HCT116 (cell line): ENCODE data around the gene PBXIP1. TPM values are rescaled to one million over a fixed set of nuclear protein-coding genes. Genes with fewer than 3 reads are reported as not detected.
"Not testable (repeated sequence)": the region's sequence is repeated elsewhere in the genome, so short reads cannot be mapped to it uniquely, and the experiment has no call there.

Experiments used
- ATAC-seq: fragments of 200-7000 bp; cut with Tn5 transposase; 2 replicates; pipeline ENCODE4 v1.9.1; 2020; ENCODE audit warnings: mild to moderate bottlenecking, moderate library complexity
- BruUV-seq: library from RNA; stranded (reverse); fragments of 400-500 nt; replicated peaks from 2 replicates; lab custom pipeline; 2021; lab: Mats Ljungman, UMichigan
- CTCF ChIA-PET: fragments of 300-600 bp; sonication (Branson Sonifier 250); formaldehyde crosslinking; loops from one replicate; lab custom pipeline; 2021; ENCODE audit warnings: antibody characterized with exemption; lab: Charles Lee
- POLR2A ChIA-PET: fragments of 300-600, 350-600 bp; sonication (Branson Sonifier 250); formaldehyde crosslinking; loops from one replicate; lab custom pipeline; 2021; ENCODE audit warnings: antibody characterized with exemption; lab: Charles Lee
- RAD21 ChIA-PET, 2 experiments: fragments of 300-600 bp; sonication (Branson Sonifier 250); formaldehyde crosslinking; loops; one replicate each; lab custom pipeline; 2023; ENCODE audit warnings: low total read pairs in 2 of 2; ENCODE audit not compliant: uncharacterized antibody in 2 of 2, unreplicated experiment in 2 of 2, low non-redundant PET in 1 of 2; lab: Charles Lee
- DNase-seq: peaks from one replicate; pipeline ENCODE4 v3.0.0-alpha.2; 2010; ENCODE audit warnings: low read depth, low spot score
- H2AFZ ChIP-seq: fragments of 200-600 bp; shearing (Covaris generic), sonication (generic); 2 replicates; pipeline ENCODE4 v1.6.1; 2017; ENCODE audit warnings: low read depth, mixed run types, mixed read lengths, antibody characterized with exemption, low read length; ENCODE audit not compliant: poor library complexity, severe bottlenecking
- H3K27ac ChIP-seq: 2 replicates; pipeline ENCODE4 v1.5.1; 2012; ENCODE audit warnings: low read depth, low read length
- H3K27me3 ChIP-seq: fragments of 200-600 bp; sonication (generic); 2 replicates; pipeline ENCODE4 v1.6.1; 2016; ENCODE audit warnings: mixed run types, low read length, mixed read lengths; ENCODE audit not compliant: insufficient read depth
- H3K36me3 ChIP-seq, 2 experiments: fragments of 200-500 bp in 1 of 2; fragments of 200-600 bp in 1 of 2; sonication (Bioruptor generic) in 1 of 2; sonication (generic) in 1 of 2; 2 replicates each; pipeline versions ENCODE4 v1.5.1 to v1.6.1; 2014 to 2016; ENCODE audit warnings: low read length in 2 of 2, inconsistent platforms in 1 of 2, mixed read lengths in 1 of 2, mixed run types in 1 of 2; ENCODE audit not compliant: insufficient read depth in 2 of 2, control insufficient read depth in 1 of 2
- H3K4me1 ChIP-seq, 2 experiments: fragments of 200-600 bp in 1 of 2; sonication (generic) in 1 of 2; 2 replicates each; pipeline versions ENCODE4 v1.5.1 to v1.6.1; 2012 to 2017; ENCODE audit warnings: low read length in 2 of 2, inconsistent platforms in 1 of 2, mild to moderate bottlenecking in 1 of 2, mixed read lengths in 1 of 2, mixed run types in 1 of 2, moderate library complexity in 1 of 2; ENCODE audit not compliant: insufficient read depth in 2 of 2, control insufficient read depth in 1 of 2
- H3K4me2 ChIP-seq: fragments of 200-600 bp; sonication (generic); 2 replicates; pipeline ENCODE4 v1.6.1; 2017; ENCODE audit warnings: mixed run types, low read length, mixed read lengths
- H3K4me3 ChIP-seq, 2 experiments: fragments of 200-600 bp in 1 of 2; sonication (generic) in 1 of 2; replicated peaks in 1 of 2; 2 replicates each; pipeline ENCODE4 v1.5.1; 2011 to 2016; ENCODE audit warnings: low read length in 2 of 2, control low read depth in 1 of 2, low read depth in 1 of 2, mild to moderate bottlenecking in 1 of 2, mixed read lengths in 1 of 2, mixed run types in 1 of 2
- H3K79me2 ChIP-seq: fragments of 200-600 bp; sonication (generic); 2 replicates; pipeline ENCODE4 v1.6.1; 2017; ENCODE audit warnings: mild to moderate bottlenecking, mixed run types, low read length, moderate library complexity, mixed read lengths; ENCODE audit not compliant: insufficient read depth
- H3K9ac ChIP-seq: fragments of 200-600 bp; sonication (generic); 2 replicates; pipeline ENCODE4 v1.6.1; 2016; ENCODE audit warnings: low read length, mixed read lengths
- H3K9me2 ChIP-seq: fragments of 200-600 bp; sonication (generic), shearing (Covaris generic); 2 replicates; pipeline ENCODE4 v1.6.1; 2017; ENCODE audit warnings: mixed run types, mild to moderate bottlenecking, moderate library complexity; ENCODE audit not compliant: insufficient read depth
- H3K9me3 ChIP-seq, 2 experiments: fragments of 200-500 bp in 1 of 2; fragments of 200-600 bp in 1 of 2; sonication (Bioruptor generic) in 1 of 2; sonication (generic) in 1 of 2; 2 replicates each; pipeline ENCODE4 v1.6.1; 2014 to 2017; ENCODE audit warnings: low read length in 2 of 2, mixed read lengths in 2 of 2, inconsistent platforms in 1 of 2, low read depth in 1 of 2, mild to moderate bottlenecking in 1 of 2, mixed run types in 1 of 2, moderate library complexity in 1 of 2; ENCODE audit not compliant: control insufficient read depth in 1 of 2, insufficient read depth in 1 of 2
- H4K20me1 ChIP-seq: fragments of 200-600 bp; sonication (generic), shearing (Covaris generic); 2 replicates; pipeline ENCODE4 v1.6.1; 2017; ENCODE audit warnings: mixed run types, mild to moderate bottlenecking, moderate library complexity; ENCODE audit not compliant: insufficient read depth
- ATF3 ChIP-seq: IDR thresholded peaks from 2 replicates; pipeline ENCODE4 v1.6.1; 2012
- CBX3 ChIP-seq: IDR thresholded peaks from 2 replicates; pipeline ENCODE4 v1.6.1; 2012; ENCODE audit warnings: low read depth
- CEBPB ChIP-seq: IDR thresholded peaks from 2 replicates; pipeline ENCODE4 v1.6.1; 2012; ENCODE audit warnings: low read depth
- EGR1 ChIP-seq: IDR thresholded peaks from 2 replicates; pipeline ENCODE4 v1.6.1; 2012; ENCODE audit warnings: low read depth
- ELF1 ChIP-seq: IDR thresholded peaks from 2 replicates; pipeline ENCODE4 v1.6.1; 2012; ENCODE audit warnings: low read depth, borderline replicate concordance
- EZH2phosphoT487 ChIP-seq: fragments of 200-600 bp; IDR thresholded peaks from 2 replicates; pipeline ENCODE4 v1.6.1; 2018; ENCODE audit warnings: antibody characterized with exemption, borderline replicate concordance
- FOSL1 ChIP-seq: IDR thresholded peaks from 2 replicates; pipeline ENCODE4 v1.6.1; 2012; ENCODE audit warnings: low read depth
- JUND ChIP-seq: IDR thresholded peaks from 2 replicates; pipeline ENCODE4 v1.6.1; 2012
- MAX ChIP-seq: IDR thresholded peaks from 2 replicates; pipeline ENCODE4 v1.6.1; 2012
- POLR2A ChIP-seq: IDR thresholded peaks from 2 replicates; pipeline ENCODE4 v1.7.0; 2011; ENCODE audit warnings: borderline replicate concordance; ENCODE audit not compliant: insufficient read depth, insufficient read length; ENCODE audit errors: extremely low read depth
- POLR2AphosphoS5 ChIP-seq: IDR thresholded peaks from 2 replicates; pipeline ENCODE4 v1.6.1; 2011; ENCODE audit warnings: mild to moderate bottlenecking, low read depth, low read length, moderate library complexity
- SRF ChIP-seq: IDR thresholded peaks from 2 replicates; pipeline ENCODE4 v1.6.1; 2012; ENCODE audit warnings: low read depth
- TCF7L2 ChIP-seq: IDR thresholded peaks from 2 replicates; pipeline ENCODE4 v1.7.0; 2011; ENCODE audit warnings: borderline replicate concordance, inconsistent platforms; ENCODE audit not compliant: insufficient read depth, insufficient read length; ENCODE audit errors: extremely low read depth
- ZFX ChIP-seq: fragments of 450-650 bp; IDR thresholded peaks from 2 replicates; pipeline ENCODE4 v1.6.1; 2017
- intact Hi-C: fragments of 100-400 bp; cut with micrococcal nuclease; formaldehyde crosslinking; loops from 2 replicates; pipeline ENCODE4 v1.10.0; 2022
- total RNA-seq: library from RNA; stranded (reverse); gene quantifications from one replicate; pipeline ENCODE4 v1.2.1, GENCODE V29; 2021; ENCODE audit not compliant: unreplicated experiment

The PBXIP1 gene
- total RNA-seq, 1 experiment from 2014 or later: 12.6 TPM

GRCh38 chr1:154908937-154909336, 47.0 kb downstream of the PBXIP1 start:
- POLR2A ChIA-PET: no interaction called here
- H3K79me2 ChIP-seq: no peaks in the 10 kb centered on the region
- BruUV-seq: no TSS peak

GRCh38 chr1:154908129-154908528, 47.8 kb downstream of the PBXIP1 start:
- RAD21 ChIA-PET, ATAC-seq, H2AFZ ChIP-seq, BruUV-seq, H3K27ac ChIP-seq, H3K79me2 ChIP-seq, H3K27me3 ChIP-seq, POLR2A ChIA-PET, H3K9me2 ChIP-seq, H4K20me1 ChIP-seq, H3K4me1 ChIP-seq, DNase-seq, H3K9ac ChIP-seq, intact Hi-C loops, CTCF ChIA-PET, H3K36me3 ChIP-seq, H3K4me2 ChIP-seq, H3K4me3 ChIP-seq: not testable (repeated sequence)
- peaks cover 0 to 17% of the 10 kb centered on the region in 2 experiments; a peak in 1 of 4 replicates for H3K9me3 ChIP-seq

More at GRCh38 chr1:154908937-154909336, 47.0 kb downstream of the PBXIP1 start:
- Histone ChIP-seq H3K9ac (no peak overlapping the region), H3K27ac (no peak overlapping the region), H3K4me3 (no peak overlapping the region), H3K9me2 (no peaks in the 10 kb centered on the region), H2AFZ (no peak overlapping the region), H3K27me3 (no peaks in the 10 kb centered on the region), H3K9me3 (peaks cover 0 to 17% of the 10 kb centered on the region in 2 experiments; a peak in 1 of 4 replicates), H4K20me1 (no peaks in the 10 kb centered on the region), H3K4me2 (no peak overlapping the region), H3K4me1 (no peaks in the 10 kb centered on the region), H3K36me3 (no peaks in the 10 kb centered on the region)
- ATAC-seq (no peak), DNase-seq (no peak)
- intact Hi-C loops: no loop called here
- ChIA-PET RAD21 (no interaction called here), CTCF (no interaction called here)
- TF ChIP-seq CEBPB: no peak
- no peak for TF ChIP-seq ZFX
- TF ChIP-seq TCF7L2: no peak
- no peak for TF ChIP-seq POLR2AphosphoS5
- no peak for TF ChIP-seq EZH2phosphoT487
- TF ChIP-seq FOSL1: no peak
- no peak for TF ChIP-seq JUND
- no peak for TF ChIP-seq CBX3
- TF ChIP-seq ATF3: no peak
- no peak for TF ChIP-seq ELF1
- no peak for TF ChIP-seq EGR1
- no peak for TF ChIP-seq POLR2A
- no peak for TF ChIP-seq MAX
- no peak for TF ChIP-seq SRF
